ENCODE results near the gene MRPL14.

MRPL14 gene

DNA sequence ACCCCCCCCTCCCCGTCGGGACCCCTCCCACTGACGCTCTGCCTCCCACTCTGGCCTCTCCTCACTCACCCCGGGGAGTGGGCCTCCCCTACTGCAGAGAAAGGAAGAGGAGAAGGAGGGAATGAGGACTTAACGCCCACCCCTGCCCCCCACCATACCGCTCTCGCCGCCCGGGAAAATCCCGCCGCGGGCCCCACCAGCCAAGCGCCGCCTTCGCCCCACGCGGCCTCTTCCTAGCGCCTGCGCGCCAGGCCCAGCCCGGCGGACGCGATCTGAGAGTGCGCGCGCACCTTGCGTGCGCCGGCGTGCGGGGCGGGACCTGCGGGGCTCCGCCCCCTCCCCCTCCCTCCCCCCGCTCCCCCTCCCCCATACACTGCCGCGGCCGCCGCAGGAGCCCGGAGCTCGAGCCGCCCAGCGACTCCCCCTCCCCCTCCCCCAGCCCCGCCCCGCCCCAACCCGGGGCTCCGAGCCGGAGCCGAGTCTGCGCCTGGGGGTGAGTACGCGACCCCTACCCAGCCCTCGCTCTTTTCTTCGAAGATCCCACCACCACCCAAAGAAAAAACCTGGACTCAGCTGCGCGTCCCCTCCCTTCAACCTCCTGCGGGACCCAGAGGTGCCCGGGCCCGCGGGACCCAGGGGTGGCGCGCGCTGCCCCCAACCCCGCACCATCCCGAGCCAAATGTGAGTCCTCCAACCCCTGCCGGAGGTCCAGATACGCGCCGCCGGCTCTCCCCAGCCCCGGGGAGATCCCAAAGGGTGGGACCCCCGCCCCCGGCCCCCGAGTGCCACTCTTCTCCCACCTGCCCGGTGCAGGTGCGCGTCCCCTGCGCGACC is at the start of gene MRPL14, which contains the start of gene TMEM63B:
Gene MRPL14 (minus strand): TSS at position 267 of the 834 bp plus-strand sequence. CDS start 10,841 bp downstream, outside the sequence.
Gene TMEM63B (plus strand): TSS at position 369 of the 834 bp plus-strand sequence. CDS start 7,031 bp downstream, outside the sequence.
- peak; percentile 79 for DNase-seq (ENCODE audit: low read depth)

DNA sequence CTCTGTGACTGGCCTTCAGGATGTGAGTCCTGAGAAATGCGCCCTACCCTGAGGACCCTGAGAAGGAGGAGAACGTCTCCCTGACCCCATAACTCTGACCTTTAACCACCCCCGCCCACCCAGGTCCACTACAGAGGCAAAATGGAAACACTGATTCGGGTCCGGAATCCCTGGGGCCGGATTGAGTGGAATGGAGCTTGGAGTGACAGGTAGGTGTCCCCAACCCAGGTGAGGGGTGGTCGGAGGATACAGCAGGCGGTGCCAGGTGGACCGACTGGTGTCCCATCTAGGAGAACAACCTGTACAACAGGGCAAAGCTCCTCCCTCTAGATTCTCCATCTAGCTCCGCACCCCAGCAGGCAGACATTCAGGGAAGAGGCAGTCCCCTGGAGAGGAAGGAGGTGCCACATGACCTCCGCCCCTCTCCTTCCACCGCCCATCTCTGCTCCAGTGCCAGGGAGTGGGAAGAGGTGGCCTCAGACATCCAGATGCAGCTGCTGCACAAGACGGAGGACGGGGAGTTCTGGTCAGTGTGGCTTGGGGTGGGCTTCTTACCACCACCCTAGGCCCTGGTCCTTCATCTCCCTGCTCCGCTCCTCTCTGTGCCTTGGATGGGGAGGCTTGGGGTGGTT is 49.0 kb upstream of the MRPL14 start:
- DNase-seq (ENCODE audit: low read depth): no peak

DNA sequence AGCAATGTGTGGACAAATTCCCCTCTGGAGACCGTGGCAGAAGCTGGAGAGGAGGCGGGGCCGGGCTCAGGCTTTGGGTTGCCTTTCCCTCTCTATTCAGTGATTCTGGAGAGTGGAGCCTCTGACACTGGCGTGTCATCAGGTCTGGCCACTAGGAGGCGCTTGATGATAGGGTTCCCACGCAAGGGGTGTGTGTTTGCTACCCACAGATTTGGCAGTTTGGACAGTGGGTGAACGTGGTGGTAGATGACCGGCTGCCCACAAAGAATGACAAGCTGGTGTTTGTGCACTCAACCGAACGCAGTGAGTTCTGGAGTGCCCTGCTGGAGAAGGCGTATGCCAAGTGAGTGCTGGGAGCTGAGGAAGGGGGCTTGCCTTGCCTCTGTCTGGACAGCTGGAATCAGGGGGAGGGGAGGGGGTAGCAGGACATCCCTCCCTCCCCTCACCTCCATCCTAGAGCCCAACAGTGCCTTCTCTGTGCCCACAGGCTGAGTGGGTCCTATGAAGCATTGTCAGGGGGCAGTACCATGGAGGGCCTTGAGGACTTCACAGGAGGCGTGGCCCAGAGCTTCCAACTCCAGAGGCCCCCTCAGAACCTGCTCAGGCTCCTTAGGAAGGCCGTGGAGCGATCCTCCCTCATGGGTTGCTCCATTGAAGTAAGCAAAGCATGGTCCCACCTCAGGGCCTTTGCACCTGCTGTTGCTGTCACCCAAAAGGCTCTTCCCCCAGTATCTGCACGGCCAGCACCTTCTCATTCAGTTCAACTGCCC is 45.7 kb upstream of the MRPL14 start:
- peak; percentile 68 for DNase-seq (ENCODE audit: low read depth)

DNA sequence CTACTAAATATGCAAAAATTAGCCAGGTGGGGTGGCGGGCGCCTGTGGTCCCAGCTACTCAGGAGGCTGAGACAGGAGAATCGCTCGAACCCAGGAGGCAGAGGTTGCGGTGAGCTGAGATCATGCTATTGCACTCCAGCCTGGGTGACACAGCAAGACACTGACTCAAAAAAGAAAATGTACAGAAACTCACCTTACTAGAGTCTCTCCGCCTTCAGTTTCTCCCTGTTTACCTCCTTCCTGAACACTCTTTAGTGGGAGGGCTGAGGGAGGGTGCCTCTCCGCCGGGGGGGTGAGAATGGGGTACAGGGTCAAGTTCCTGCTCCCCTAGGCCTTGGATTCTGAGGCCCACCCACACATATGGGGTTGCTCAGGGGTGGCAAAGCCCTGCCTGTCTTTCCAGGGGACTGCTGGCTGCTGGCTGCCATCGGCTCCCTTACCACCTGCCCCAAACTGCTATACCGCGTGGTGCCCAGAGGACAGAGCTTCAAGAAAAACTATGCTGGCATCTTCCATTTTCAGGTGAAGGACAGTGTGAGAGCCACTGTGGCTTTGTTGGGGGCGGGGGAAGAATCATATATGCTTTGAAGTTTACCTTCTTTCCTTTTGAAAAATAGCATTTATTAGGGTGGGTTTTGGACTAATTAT is 44.8 kb upstream of the MRPL14 start:
- no peak for DNase-seq (ENCODE audit: low read depth)

DNA sequence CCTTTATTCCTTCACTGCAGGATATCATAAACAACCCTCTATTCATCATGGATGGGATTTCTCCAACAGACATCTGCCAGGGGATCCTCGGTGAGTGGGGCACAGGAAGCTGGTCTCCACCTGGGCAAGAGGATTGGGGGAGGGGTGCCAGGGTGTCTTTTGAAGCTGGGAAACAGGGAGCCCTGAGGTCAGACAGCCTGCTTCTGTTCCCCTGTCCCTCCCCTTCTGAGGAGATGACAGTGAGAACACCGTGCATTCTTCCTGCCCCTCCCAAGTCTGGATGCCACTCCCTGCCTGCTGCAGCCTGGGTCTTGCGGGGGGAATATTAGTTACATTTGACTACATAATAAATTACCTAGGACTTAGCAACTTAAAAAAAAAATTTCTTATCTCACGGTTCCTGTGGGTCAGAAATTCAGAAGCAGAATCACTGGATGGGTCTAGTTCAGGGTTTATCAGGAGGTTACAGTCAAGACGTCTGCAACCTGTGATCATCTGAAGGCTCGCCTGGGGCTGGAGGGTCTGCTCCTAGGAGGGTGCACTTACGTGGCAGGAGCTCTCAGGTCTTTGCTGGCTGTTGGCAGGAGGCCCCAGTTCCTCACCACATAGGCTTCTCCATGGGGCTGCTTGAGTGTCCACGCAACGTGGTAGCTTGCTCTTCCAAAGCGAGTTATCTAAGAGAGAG is 42.8 kb upstream of the MRPL14 start:
- no peak for DNase-seq (ENCODE audit: low read depth)

DNA sequence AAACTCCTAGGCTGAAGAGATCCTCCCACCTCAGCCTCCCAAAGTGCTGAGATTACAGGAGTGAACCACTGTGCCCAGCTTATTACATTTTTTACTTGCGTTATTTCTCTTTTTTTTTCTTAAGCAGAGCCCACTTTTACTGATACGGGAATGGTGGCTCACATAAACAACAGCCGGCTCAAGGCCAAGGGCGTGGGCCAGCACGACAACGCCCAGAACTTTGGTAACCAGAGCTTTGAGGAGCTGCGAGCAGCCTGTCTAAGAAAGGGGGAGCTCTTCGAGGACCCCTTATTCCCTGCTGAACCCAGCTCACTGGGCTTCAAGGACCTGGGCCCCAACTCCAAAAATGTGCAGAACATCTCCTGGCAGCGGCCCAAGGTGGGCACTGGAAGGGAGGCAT is 41.9 kb upstream of the MRPL14 start:
- DNase-seq (ENCODE audit: low read depth): no peak

DNA sequence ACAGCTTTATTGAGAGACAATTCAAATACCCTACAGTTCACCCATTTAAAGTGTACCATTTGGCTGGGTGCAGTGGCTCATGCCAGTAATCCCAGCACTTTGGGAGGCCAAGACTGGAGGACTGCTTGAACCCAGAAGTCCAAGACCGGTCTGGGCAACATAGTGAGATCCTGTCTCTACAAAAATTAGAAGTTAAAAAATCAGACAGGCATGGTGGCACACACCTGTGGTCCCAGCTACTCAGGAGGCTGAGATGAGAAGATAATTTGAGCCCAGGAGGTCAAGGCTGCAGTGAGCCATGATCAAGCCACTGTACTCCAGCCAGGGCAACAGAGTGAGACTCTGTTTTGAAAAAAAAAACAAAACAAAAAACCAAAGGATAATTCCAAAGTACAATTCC is 40.3 kb upstream of the MRPL14 start:
- no peak for DNase-seq (ENCODE audit: low read depth)

DNA sequence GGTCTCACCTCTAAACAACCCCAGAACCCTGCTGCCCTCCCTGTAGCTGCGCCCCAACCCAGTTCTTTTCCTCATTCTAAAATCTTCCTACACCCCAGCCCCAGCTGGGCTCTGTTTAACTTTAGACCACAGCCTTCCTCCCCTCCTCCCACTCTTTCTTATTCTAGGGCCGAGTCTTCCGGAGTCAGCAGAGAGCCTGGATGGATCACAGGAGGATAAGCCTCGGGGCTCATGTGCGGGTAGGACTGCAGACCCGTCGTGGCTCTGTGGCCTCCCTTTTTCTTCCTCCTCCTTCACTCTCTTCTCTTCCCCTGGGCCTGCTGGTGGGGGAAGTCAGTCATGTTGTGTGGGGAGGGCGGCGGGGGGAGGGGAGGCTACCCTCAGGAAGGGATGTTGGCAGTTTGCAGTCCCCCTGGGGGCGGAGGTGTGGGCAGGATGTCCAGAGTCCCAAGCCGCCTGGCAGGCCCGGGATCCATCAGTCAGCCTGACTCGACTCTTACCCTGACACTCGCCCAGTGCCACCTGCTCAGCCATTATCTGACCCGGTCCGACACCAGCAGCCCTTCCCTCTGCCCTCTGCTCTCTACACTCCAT is 39.4 kb upstream of the MRPL14 start:
- DNase-seq (ENCODE audit: low read depth): no peak

DNA sequence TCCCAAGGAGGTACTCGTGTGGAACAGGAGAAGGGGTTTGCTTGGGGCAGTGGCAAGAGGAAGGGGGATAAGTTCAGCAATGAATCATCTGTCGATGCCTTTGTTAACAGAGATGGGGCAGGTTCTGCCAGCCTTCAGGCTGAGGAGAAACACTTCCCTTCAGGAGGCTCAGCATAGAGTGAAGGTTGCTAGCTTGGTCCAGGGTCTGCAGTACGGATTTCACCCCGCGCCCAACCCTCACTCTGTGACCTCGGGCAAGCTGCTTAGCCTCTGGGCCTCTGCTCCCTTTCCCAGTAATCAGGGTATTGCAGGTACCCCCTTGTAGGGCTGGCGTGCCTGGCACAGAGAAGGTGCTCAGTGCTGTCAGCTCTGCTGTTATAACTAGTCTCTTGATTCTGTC is 38.9 kb upstream of the MRPL14 start:
- DNase-seq (ENCODE audit: low read depth): no peak

DNA sequence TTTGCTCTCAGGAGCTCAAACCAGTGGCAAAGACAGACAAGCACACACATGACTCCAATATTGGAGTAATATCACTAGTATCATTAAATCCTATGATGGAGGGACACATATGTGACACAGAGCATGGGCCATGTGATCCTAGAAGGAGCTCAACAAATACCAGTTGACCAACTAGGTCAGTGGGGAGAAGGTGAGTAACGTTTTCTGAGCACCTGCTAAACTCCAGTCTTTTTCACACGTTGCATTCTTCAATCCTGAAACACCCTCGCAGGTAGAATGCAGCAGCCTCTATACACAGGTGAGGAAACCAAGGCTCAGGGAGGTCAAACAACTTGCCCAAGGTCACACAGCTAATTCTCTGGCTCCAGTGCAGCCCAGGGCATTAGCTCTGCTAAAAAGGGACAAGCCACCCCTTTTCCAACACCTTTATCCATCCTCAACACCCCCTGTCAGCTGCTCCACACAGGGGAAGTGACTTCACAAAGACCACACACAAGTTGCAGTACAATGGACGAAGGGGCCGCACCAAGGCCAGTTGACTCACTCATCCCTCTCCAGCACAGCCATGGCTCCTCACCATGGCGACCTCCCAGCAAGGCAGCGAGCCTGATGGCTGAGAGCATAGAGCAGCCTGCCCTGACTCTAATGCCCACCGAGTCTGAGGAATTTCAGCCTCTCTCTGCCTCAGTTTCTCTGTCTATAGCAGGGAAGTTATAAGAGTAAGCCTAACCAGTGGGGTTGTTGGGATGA is 35.8 kb upstream of the MRPL14 start:
- no peak for DNase-seq (ENCODE audit: low read depth)

DNA sequence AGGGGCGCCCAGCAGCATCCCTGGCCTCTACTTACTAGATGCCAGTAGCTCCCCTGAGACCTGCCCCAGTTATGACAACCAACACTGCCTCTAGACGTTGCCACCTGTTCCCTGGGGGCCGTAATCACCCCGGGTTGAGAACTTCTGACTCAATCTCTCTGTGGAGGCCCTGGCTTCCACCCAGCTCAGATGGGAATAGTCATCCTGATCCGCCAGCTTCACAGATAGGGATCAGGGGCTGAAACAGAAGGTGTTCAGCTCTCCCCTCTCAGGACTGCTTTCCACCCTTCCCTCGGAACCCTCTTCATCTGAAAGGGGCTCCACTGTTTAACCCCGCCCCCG is 34.7 kb upstream of the MRPL14 start:
- DNase-seq (ENCODE audit: low read depth): no peak

DNA sequence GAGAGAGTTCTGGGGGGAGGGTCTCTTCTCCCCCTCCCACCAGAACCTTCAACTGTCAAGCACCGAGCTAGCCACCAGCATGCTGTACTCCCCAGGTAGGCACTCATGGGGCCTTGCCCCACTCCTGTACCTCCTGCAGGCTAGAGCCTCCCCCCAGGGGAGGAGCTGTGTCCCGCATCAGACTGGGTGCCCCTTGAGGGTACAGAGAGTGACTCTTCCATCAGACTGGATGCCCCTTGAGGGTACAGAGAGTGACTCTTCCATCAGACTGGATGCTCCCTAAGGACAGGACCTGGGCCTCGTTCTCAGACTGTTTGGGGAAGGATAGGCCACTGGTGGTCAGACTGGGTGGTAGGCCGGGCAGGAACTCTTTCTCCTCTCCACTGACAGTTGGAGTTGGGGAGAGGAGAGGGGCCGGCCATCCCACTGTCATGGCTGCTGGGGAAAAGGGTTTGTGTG is 31.5 kb upstream of the MRPL14 start, which contains the start of gene CAPN11:
Gene CAPN11 (plus strand): TSS at position 51 of the 459 bp plus-strand sequence. CDS start 29 bp downstream, at position 80.
- no peak for DNase-seq (ENCODE audit: low read depth)

DNA sequence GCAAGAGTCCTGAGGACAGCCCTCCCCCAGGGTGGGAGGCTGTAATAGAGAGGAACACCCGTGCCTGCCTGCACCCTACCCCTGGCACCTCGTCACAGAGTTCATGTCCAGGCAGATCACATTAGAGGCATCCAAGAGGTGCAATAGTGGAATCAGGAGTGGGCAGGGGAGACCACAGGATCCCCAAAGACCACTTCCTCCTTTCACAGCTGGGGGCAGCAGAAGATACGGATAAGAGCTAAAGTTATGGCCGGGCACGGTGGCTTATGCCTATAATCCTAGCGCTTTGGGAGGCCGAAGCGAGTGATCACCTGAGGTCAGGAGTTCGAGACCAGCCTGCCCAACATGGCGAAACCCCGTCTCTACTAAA is 29.9 kb upstream of the MRPL14 start:
- DNase-seq (ENCODE audit: low read depth): no peak

DNA sequence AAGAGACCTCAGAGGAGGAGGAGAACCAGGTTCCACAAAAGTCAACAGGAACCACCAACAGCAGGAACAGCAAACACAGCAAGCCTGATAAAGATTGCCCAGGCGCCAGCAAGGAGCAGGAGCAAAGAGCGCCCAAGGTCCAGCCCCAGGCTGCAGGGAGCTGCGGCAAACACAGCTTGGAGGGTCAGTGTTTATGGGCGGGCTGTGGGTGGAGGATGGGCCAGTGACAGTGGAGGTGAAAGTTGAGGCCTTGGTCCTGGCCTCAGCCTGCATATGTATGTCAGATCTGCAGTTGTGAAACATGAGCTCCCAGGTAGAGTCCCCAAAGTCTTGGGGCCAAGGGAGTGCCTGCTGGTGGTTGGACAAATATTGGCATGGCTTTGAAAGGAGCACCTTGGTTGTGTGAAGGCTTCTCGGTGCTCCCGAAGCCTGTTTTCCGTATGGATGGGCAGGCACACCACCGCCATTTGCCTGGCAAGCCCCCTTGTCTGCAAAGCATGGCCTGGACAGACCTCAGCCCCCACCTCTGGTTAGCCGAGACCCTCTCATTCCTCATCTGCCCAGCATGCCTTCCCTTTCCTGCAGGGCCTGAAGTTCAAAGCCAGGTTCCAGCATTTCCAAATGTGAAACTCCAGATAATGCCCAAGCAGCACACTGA is 29.4 kb upstream of the MRPL14 start:
- DNase-seq (ENCODE audit: low read depth): no peak

DNA sequence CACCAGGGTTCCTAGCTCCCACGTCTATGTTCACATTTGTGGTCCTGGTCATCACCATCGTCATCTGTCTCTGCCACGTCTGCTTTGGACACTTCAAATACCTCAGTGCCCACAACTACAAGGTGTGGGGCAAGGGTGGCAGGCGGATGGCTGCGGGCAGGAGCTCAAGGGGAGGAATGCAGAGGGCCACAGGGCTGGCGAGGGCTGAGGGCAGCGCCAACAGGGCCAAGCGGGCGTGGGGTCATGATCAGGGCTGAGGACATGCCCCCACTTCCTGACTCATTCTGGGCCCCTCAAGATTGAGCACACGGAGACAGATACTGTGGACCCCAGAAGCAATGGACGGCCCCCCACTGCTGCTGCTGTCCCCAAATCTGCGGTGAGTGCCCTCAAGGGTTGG is 26.8 kb upstream of the MRPL14 start:
- DNase-seq (ENCODE audit: low read depth): no peak

DNA sequence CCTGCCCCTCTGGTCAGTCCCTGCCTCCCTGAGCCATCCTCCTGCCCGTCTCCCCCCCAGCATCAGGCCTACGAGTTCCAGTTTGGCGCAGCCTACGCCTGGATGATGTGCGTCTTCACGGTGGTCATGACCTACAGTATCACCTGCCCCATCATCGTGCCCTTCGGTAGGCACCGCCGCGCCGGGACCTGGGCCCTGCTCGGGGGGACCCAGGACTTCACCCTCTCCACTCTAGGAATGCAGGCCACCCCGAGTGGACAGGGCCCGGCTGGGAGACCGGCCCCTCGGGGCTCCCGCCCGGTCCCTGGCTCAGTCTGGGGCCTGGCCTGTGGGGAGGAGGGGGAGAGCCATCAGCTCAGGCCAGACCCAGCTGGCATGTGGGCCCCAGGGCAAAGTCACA is 25.3 kb upstream of the MRPL14 start:
- DNase-seq (ENCODE audit: low read depth): no peak

DNA sequence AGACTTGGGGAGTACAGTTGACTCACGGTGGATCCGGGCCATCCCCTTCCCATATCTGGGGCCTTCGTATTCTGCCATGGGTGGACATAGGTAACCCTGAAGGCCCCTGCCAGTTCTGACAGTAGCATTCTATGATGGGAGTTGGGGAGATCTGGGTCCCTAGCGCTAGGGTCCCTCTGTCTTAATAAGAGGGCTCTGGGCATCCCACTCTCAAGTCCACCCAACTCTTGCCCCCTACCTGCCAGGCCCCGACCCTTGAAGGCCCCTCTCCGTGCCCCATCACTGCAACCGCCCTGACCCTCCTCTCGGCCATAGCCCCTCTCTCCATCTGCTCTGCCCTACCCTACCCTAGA is 24.8 kb upstream of the MRPL14 start:
- no peak for DNase-seq (ENCODE audit: low read depth)

DNA sequence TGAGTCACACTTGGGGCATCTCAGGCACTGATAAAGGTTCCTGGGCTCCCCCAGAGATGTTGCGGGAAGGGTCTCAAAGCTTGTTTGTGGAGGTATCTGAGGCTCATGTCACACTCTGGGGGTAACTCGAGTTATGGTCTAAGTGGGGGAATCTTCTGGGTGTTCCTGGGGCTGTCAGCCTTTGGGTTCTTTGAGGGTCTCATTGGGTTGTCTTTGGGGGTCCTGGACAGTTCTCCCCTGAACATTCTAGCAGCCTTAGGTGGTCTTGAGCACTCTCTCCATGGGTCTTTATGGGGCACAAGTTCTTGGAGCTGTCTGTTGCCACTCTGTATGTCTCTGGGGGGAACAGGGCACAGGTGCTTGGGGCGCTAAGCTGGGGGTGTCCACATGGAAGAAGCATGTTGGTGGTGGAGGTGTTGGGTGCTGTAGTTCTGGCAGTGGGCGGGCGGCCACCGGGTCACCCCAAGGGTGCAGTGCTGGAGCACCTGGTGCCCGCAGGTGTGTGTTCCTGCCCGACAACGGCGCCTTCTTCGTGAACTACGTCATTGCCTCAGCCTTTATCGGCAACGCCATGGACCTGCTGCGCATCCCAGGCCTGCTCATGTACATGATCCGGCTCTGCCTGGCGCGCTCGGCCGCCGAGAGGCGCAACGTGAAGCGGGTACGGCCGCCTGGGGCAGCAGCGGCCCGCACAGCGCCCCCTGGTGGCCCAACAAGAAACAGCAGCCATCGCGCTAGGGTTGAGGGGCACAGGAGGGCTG is 24.3 kb upstream of the MRPL14 start:
- DNase-seq (ENCODE audit: low read depth): peak; percentile 61

DNA sequence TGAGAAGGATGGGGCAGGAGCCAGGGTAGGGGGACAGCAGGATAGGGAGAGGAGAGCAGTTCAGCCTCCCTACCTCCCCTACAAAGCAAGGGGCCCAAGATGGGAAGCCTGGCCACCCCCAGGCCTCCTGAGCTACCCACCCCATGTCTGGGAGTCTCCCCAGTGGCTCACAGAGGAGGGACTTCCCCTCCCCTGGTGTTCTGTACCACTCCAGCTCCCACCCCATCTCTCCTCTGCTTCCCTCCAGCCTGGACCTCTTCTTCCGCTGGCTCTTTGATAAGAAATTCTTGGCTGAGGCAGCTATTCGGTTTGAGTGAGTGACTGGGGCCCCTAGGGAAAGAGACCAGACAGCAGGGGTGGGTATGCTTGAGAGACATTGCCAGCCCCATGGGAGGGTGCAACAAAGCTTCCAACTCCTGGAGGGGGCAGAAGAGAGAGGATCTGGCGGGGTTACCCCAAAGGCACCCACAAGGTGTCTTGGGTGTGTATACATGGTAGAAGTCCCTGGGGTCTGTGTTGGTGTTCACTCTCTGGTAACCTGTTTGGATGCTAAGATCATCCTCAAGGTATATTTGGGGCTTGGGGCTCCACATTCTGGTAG is 23.2 kb upstream of the MRPL14 start:
- no peak for DNase-seq (ENCODE audit: low read depth)
